HepG2 (cell line): ENCODE results near the gene CPNE2. TPM values are rescaled to one million over a fixed set of nuclear protein-coding genes. Genes with fewer than 3 reads are reported as not detected.

Experiments
- ATAC-seq: fragments of 200-7000 bp; cut with Tn5 transposase; 3 replicates; pipeline ENCODE4 v1.9.1; 2020; ENCODE audit warnings: mild to moderate bottlenecking, moderate library complexity
- BruUV-seq: library from RNA; stranded (reverse); fragments of 400-500 nt; replicated peaks from 2 replicates; lab custom pipeline; 2021; lab: Mats Ljungman, UMichigan
- CTCF ChIA-PET: fragments of 300-600 bp; formaldehyde crosslinking; extraction: SDS; loops from one replicate; lab custom pipeline; 2021; ENCODE audit warnings: low total read pairs, inconsistent platforms, low intra/inter-chr PET ratio; lab: Yijun Ruan, JAX
- POLR2A ChIA-PET: fragments of 350-600 bp; sonication (Branson Sonifier 250); formaldehyde crosslinking; loops from one replicate; lab custom pipeline; 2020; ENCODE audit warnings: antibody characterized with exemption, inconsistent platforms; lab: Yijun Ruan, JAX
- DNase-seq: peaks from one replicate; pipeline ENCODE4 v3.0.0-alpha.2; 2015; ENCODE audit warnings: low spot score
- FAIRE-seq: peaks from 3 replicates; lab custom pipeline; 2011; peaks lifted over from hg19 to GRCh38; lab: Jason Lieb, UNC
- H2AFZ ChIP-seq: one replicate; pipeline ENCODE4 v1.6.1; 2011; ENCODE audit warnings: low read length, inconsistent platforms
- H3K27ac ChIP-seq: fragments of 300-600 bp; 3 replicates; pipeline ENCODE4 v1.8.0; 2011; ENCODE audit warnings: mixed run types, mild to moderate bottlenecking, mixed read lengths, low read length, inconsistent platforms; ENCODE audit not compliant: insufficient read depth; ENCODE audit errors: extremely low read length
- H3K27me3 ChIP-seq, 2 experiments: fragments of 200-600 bp in 1 of 2; 2 replicates in 1 of 2; 3 replicates in 1 of 2; pipeline versions ENCODE4 v1.6.0 to v1.8.0; 2011; ENCODE audit warnings: low read length in 2 of 2, mild to moderate bottlenecking in 2 of 2, moderate library complexity in 2 of 2, inconsistent platforms in 1 of 2; ENCODE audit not compliant: insufficient read depth in 2 of 2, control insufficient read depth in 1 of 2
- H3K36me3 ChIP-seq, 2 experiments: fragments of 200-600 bp in 1 of 2; replicated peaks in 1 of 2; 2 replicates in 1 of 2; 3 replicates in 1 of 2; pipeline versions ENCODE4 v1.5.1 to v1.8.0; 2011; ENCODE audit warnings: low read length in 2 of 2, inconsistent platforms in 1 of 2; ENCODE audit not compliant: insufficient read depth in 2 of 2, control insufficient read depth in 1 of 2
- H3K4me1 ChIP-seq: 2 replicates; pipeline ENCODE4 v1.5.1; 2012; ENCODE audit warnings: low read length, inconsistent platforms; ENCODE audit not compliant: insufficient read depth
- H3K4me2 ChIP-seq: 2 replicates; pipeline ENCODE4 v1.6.0; 2011; ENCODE audit warnings: low read depth, low read length, inconsistent platforms
- H3K4me3 ChIP-seq, 3 experiments: fragments of 200-600 bp in 1 of 3; sonication (generic), shearing (Covaris generic) in 1 of 3; replicated peaks in 1 of 3; 2 replicates each; pipeline ENCODE4 v1.5.1; 2011 to 2016; ENCODE audit warnings: low read length in 3 of 3, inconsistent platforms in 2 of 3, low read depth in 2 of 3, mild to moderate bottlenecking in 2 of 3, control low read depth in 1 of 3, mixed read lengths in 1 of 3; ENCODE audit not compliant: insufficient read depth in 1 of 3
- H3K79me2 ChIP-seq: one replicate; pipeline ENCODE4 v1.6.1; 2011; ENCODE audit warnings: low read length, inconsistent platforms; ENCODE audit not compliant: insufficient read depth
- H3K9ac ChIP-seq: 2 replicates; pipeline ENCODE4 v1.6.0; 2011; ENCODE audit warnings: mild to moderate bottlenecking, low read depth, low read length, inconsistent platforms; ENCODE audit not compliant: insufficient read depth
- H3K9me3 ChIP-seq: 2 replicates; pipeline ENCODE4 v1.5.1; 2012; ENCODE audit warnings: mild to moderate bottlenecking, low read length
- H4K20me1 ChIP-seq: 2 replicates; pipeline ENCODE4 v1.6.0; 2011; ENCODE audit warnings: inconsistent platforms, mild to moderate bottlenecking, low read length, moderate library complexity; ENCODE audit not compliant: insufficient read depth
- ATRX ChIP-seq: sonication (generic); formaldehyde crosslinking; IDR thresholded peaks from 2 replicates; pipeline ENCODE4 v1.4.0; 2020; ENCODE audit warnings: missing genetic modification reagents, borderline replicate concordance
- FOSL1 ChIP-seq: sonication (generic); formaldehyde crosslinking; IDR thresholded peaks from 2 replicates; pipeline ENCODE4 v1.9.0; 2021; ENCODE audit warnings: missing genetic modification reagents, borderline replicate concordance
- FOXA3 ChIP-seq: IDR thresholded peaks from 2 replicates; pipeline ENCODE4 v1.6.1; 2016; ENCODE audit warnings: missing genetic modification reagents, missing compliant biosample characterization
- FOXJ3 ChIP-seq: sonication (generic); formaldehyde crosslinking; IDR thresholded peaks from 2 replicates; pipeline ENCODE4 v1.4.0; 2020; ENCODE audit warnings: missing genetic modification reagents, mild to moderate bottlenecking, borderline replicate concordance
- FOXP1 ChIP-seq, 2 experiments: fragments of 450-650 bp in 1 of 2; IDR thresholded peaks; 2 replicates each; pipeline ENCODE4 v1.6.1; 2017 to 2018; ENCODE audit warnings: antibody characterized with exemption in 1 of 2
- HNRNPK ChIP-seq: fragments of 200-400 bp; formaldehyde crosslinking; IDR thresholded peaks from 2 replicates; pipeline ENCODE4 v1.6.1; 2018; ENCODE audit warnings: low read length, low read depth, moderate library complexity, mild to moderate bottlenecking; ENCODE audit not compliant: poor library complexity, severe bottlenecking
- HOXD1 ChIP-seq: sonication (generic); formaldehyde crosslinking; IDR thresholded peaks from 2 replicates; pipeline ENCODE4 v1.5.0; 2020; ENCODE audit warnings: missing genetic modification reagents
- MEIS2 ChIP-seq: sonication (generic); formaldehyde crosslinking; IDR thresholded peaks from 2 replicates; pipeline ENCODE4 v1.9.0; 2021; ENCODE audit warnings: mild to moderate bottlenecking, missing genetic modification reagents
- RFXAP ChIP-seq: sonication (generic); formaldehyde crosslinking; IDR thresholded peaks from 2 replicates; pipeline ENCODE4 v1.4.0; 2020; ENCODE audit warnings: missing genetic modification reagents, borderline replicate concordance
- SALL2 ChIP-seq: sonication (generic); formaldehyde crosslinking; IDR thresholded peaks from 2 replicates; pipeline ENCODE4 v1.8.1; 2023; ENCODE audit warnings: mild to moderate bottlenecking, missing genetic modification reagents, inconsistent platforms
- SAP130 ChIP-seq: IDR thresholded peaks from 2 replicates; pipeline ENCODE4 v1.6.1; 2016; ENCODE audit warnings: low read depth
- STAG1 ChIP-seq: sonication (generic); formaldehyde crosslinking; IDR thresholded peaks from 2 replicates; pipeline ENCODE4 v1.4.0; 2020; ENCODE audit warnings: missing genetic modification reagents
- TBX2 ChIP-seq: sonication (generic); formaldehyde crosslinking; IDR thresholded peaks from 2 replicates; pipeline ENCODE4 v1.5.0; 2020; ENCODE audit warnings: missing genetic modification reagents, mild to moderate bottlenecking, borderline replicate concordance
- THRA ChIP-seq: sonication (generic); formaldehyde crosslinking; IDR thresholded peaks from 2 replicates; pipeline ENCODE4 v1.4.0; 2020; ENCODE audit warnings: missing genetic modification reagents, borderline replicate concordance
- ZNF224 ChIP-seq: sonication (generic); formaldehyde crosslinking; IDR thresholded peaks from 2 replicates; pipeline ENCODE4 v1.5.0; 2020; ENCODE audit warnings: mild to moderate bottlenecking, missing genetic modification reagents
- ZNF441 ChIP-seq: sonication (generic); formaldehyde crosslinking; IDR thresholded peaks from 2 replicates; pipeline ENCODE4 v1.7.0; 2021; ENCODE audit warnings: missing genetic modification reagents, borderline replicate concordance
- ZNF556 ChIP-seq: sonication (generic); formaldehyde crosslinking; IDR thresholded peaks from 2 replicates; pipeline ENCODE4 v1.4.0; 2020; ENCODE audit warnings: mild to moderate bottlenecking, missing genetic modification reagents, borderline replicate concordance
- WGBS: methylation state at CpG from one replicate; pipeline ENCODE4 v1.1.6; 2017; ENCODE audit warnings: low lambda C conversion rate; 5-methylcytosine and 5-hydroxymethylcytosine counted together
- in situ Hi-C: cut with HindIII; loops from 2 replicates; pipeline ENCODE4 v1.10.0; 2017; ENCODE audit warnings: low pct_unique_long_range_greater_than_20kb; ENCODE audit not compliant: extremely low pct_ligation_motif_present
- intact Hi-C: fragments of 100-400 bp; cut with micrococcal nuclease; formaldehyde crosslinking; loops from one replicate; pipeline ENCODE4 v1.10.0; 2022; ENCODE audit not compliant: unreplicated experiment
- polyA plus RNA-seq, 8 experiments: library from polyadenylated mRNA; depleted of rRNA in 3 of 8; stranded (reverse) in 7 of 8; unstranded in 1 of 8; fragments of >200 nt; fragmentation: Illumina TruSeq in 4 of 8; extraction: Trizol in 4 of 8; gene quantifications; 2 replicates each; pipeline versions ENCODE4 v1.2.1 to v1.2.3, GENCODE V29; 2011 to 2016; ENCODE audit warnings: low read depth in 4 of 8, missing spikeins in 1 of 8, mixed read lengths in 1 of 8; ENCODE audit not compliant: insufficient read depth in 1 of 8
- total RNA-seq, 5 experiments: library from RNA; depleted of rRNA; stranded (reverse); fragments of >200 nt; fragmentation: Illumina TruSeq; extraction: Trizol; gene quantifications; 2 replicates each; pipeline ENCODE4 v1.2.3, GENCODE V29; 2016; ENCODE audit warnings: low read depth in 1 of 5

Gene CPNE2
- total and polyA plus RNA-seq, 2 of the 13 experiments (the other 11 are each of a cell fraction or from before 2014, with no cell fraction given), result 10.6 to 23.3 TPM

GRCh38 chr16:57178793-57179212 is 86.4 kb downstream of the CPNE2 start (continued):
- TF ChIP-seq THRA (CRISPR knock-in tag) (no peak), HNRNPK (no peak), SAP130 (CRISPR knock-in tag) (0 out of 2 replicates have a peak, but pooled peaks have one; percentile 22), FOXA3 (CRISPR knock-in tag) (0 out of 2 replicates have a peak, but pooled peaks have one; percentile 6), FOXP1 (IDR thresholded peaks at IDR 0.05) (no peak), FOXP1 (CRISPR knock-in tag; IDR thresholded peaks at IDR 0.05) (peak; percentile 28; the same call in 1 of the 2 replicates), SALL2 (CRISPR knock-in tag) (no peak), TBX2 (CRISPR knock-in tag) (0 out of 2 replicates have a peak, but pooled peaks have one; percentile 28), STAG1 (CRISPR knock-in tag) (no peak), MEIS2 (CRISPR knock-in tag) (no peak), HOXD1 (CRISPR knock-in tag) (no peak), FOXJ3 (CRISPR knock-in tag) (no peak)
- TF ChIP-seq, all 625 proteins: peak for 8

GRCh38 chr16:57179215-57179828 is 86.9 kb downstream of the CPNE2 start:
- WGBS, result 92% methylated on average over 3 of the region's 3 CpGs
- Histone ChIP-seq H3K27ac (no peak overlapping the region), H2AFZ (no peak overlapping the region), H4K20me1 (no peaks in the 10 kb centered on the region), H3K4me1 (peaks cover 30% of the 10 kb centered on the region), H3K27me3 (no peaks in the 10 kb centered on the region), H3K4me2 (no peak overlapping the region), H3K79me2 (peaks cover 26% of the 10 kb centered on the region), H3K36me3 (no peaks in the 10 kb centered on the region; a peak in 1 of 5 replicates), H3K9me3 (no peaks in the 10 kb centered on the region), H3K4me3 (no peak overlapping the region), H3K9ac (no peak overlapping the region)
- CTCF ChIA-PET, result no interaction called here
- FAIRE-seq, result no peak
- POLR2A ChIA-PET, result interaction anchor here (1.2 kb wide), 2 partner anchors 8 to 27 kb away, joined by 3 read pairs; no protein-coding TSS in a partner anchor
- BruUV-seq, result no TSS peak
- intact Hi-C loops, result no loop called here
- no peak for DNase-seq
- no peak for ATAC-seq
- TF ChIP-seq ZNF224 (CRISPR knock-in tag) (no peak), ZNF441 (no peak), ATRX (CRISPR knock-in tag) (no peak), ZNF556 (no peak), FOSL1 (no peak), RFXAP (CRISPR knock-in tag) (no peak)
- in situ Hi-C loops, result no loop called here
